Measurements from ENCODE around the gene GMEB2. TPM values are rescaled to one million over a fixed set of nuclear protein-coding genes. Genes with fewer than 3 reads are reported as not detected.
"Not testable (repeated sequence)": the region's sequence is repeated elsewhere in the genome, so short reads cannot be mapped to it uniquely, and the experiment has no call there.

The GMEB2 gene
- total RNA-seq, 1 donor from 2014 or later: 16.1 TPM

DNA sequence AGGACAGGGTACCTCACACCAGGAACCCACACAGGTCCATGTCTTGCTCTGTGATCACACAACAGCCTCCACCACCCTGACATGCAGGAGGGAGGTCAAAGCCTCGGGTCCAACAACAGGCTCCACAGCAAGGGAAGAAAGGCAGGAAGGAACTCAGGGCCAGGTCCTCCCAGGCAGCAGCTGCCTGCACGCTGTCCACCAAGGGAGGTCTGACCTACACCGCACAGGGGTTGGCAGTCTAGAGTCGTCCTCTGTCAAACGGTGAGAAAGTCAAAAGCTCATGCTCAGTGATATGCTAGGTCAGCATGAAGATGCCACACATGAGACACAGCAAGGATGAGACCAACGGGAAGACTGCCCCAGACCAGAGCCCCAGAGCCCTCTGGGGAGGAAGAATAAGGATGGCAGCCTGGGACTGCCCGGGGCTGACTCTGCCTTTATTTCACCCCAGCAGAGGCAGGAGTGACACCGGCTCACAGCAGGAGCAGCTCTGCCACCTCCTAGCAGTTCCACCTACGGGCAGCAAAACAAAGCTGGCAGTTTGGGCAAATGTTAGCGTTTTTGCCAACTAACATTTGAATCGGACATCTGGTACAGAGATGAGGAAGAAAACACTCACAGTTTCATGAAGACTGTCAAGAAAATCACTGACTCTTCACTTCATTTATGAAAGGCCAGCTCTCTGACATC is 8.5 kb downstream of the GMEB2 start:
- no peak for DNase-seq (ENCODE audit: low spot score in 2 of 2, unreplicated experiment in 2 of 2)
- TF ChIP-seq, protein P1, sequence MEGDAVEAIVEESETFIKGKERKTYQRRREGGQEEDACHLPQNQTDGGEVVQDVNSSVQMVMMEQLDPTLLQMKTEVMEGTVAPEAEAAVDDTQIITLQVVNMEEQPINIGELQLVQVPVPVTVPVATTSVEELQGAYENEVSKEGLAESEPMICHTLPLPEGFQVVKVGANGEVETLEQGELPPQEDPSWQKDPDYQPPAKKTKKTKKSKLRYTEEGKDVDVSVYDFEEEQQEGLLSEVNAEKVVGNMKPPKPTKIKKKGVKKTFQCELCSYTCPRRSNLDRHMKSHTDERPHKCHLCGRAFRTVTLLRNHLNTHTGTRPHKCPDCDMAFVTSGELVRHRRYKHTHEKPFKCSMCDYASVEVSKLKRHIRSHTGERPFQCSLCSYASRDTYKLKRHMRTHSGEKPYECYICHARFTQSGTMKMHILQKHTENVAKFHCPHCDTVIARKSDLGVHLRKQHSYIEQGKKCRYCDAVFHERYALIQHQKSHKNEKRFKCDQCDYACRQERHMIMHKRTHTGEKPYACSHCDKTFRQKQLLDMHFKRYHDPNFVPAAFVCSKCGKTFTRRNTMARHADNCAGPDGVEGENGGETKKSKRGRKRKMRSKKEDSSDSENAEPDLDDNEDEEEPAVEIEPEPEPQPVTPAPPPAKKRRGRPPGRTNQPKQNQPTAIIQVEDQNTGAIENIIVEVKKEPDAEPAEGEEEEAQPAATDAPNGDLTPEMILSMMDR (IDR thresholded peaks at IDR 0.05; ENCODE audit: unreplicated experiment): no peak
- no peaks in the 10 kb centered on the region for H3K4me1 Mint-ChIP-seq
- H3K27ac Mint-ChIP-seq: no peak overlapping the region
- H3K27me3 Mint-ChIP-seq (ENCODE audit: low read depth): no peaks in the 10 kb centered on the region
- H3K9me3 Mint-ChIP-seq: no peaks in the 10 kb centered on the region
- no peak overlapping the region for H3K4me3 Mint-ChIP-seq
- peaks cover 30% of the 10 kb centered on the region for H3K36me3 Mint-ChIP-seq

DNA sequence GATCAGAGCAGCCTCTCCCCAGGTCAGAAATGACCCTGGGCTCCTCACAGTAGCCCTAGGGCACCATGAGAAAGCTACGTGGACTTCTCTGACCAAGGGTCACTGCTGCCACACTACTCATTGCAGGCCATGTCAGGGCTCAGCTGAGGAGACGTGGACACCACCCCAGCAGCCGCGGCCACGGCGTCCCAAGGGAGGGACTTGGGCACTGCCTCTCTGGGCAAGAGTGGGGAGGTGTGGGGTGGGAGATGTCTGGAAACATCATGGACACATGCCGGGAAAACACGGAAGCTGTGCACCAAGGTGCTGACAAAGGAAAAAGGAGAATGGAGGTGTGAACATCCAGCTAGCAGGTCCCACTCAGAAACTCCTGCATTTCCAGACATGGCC is 9.0 kb downstream of the GMEB2 start:
- H3K27ac Mint-ChIP-seq: no peak overlapping the region
- no peaks in the 10 kb centered on the region for H3K27me3 Mint-ChIP-seq (ENCODE audit: low read depth)
- H3K9me3 Mint-ChIP-seq: no peaks in the 10 kb centered on the region
- peaks cover 34% of the 10 kb centered on the region for H3K36me3 Mint-ChIP-seq
- TF ChIP-seq, protein P1 (IDR thresholded peaks at IDR 0.05; ENCODE audit: unreplicated experiment): no peak
- no peak overlapping the region for H3K4me3 Mint-ChIP-seq
- H3K4me1 Mint-ChIP-seq: no peaks in the 10 kb centered on the region
- no peak for DNase-seq (ENCODE audit: low spot score in 2 of 2, unreplicated experiment in 2 of 2)

DNA sequence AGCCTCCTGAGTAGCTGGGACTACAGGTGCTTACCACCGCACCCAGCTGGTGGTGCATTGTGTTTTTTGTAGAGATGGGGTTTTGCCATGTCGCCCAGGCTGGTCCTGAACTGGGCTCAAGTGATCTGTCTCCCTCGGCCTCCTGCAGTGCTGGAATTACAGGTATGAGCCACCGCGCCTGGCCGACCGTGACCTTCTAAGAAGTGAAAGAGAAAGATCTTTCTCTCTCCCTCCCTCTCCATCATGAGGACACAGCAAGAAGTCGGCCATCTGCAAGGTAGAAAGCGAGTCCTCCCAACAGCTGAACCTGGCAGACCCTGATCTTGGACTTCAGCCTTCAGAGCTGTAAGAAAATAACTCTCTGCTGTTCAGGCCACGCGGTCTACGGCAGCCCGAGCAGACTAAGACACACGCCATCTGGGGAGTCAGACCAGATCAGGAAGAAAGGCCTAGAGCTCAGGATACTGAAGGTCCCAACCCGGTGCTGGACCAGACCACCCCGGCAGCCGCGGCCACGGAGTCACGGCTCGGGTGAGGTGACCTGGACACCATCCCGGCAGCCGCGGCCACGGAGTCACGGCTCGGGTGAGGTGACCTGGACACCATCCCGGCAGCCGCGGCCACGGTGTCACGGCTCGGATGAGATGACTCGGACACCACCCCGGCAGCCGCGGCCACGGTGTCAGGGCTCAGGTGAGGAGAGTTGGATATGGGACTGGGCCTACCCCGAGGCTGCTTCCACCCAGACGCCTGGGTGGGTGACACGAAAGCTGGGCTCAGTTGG is 9.6 kb downstream of the GMEB2 start:
- no peak overlapping the region for H3K27ac Mint-ChIP-seq
- TF ChIP-seq, protein P1 (IDR thresholded peaks at IDR 0.05; ENCODE audit: unreplicated experiment): no peak
- H3K27me3 Mint-ChIP-seq (ENCODE audit: low read depth): no peaks in the 10 kb centered on the region
- H3K4me3 Mint-ChIP-seq: no peak overlapping the region
- H3K9me3 Mint-ChIP-seq: no peaks in the 10 kb centered on the region
- peaks cover 35% of the 10 kb centered on the region for H3K36me3 Mint-ChIP-seq
- DNase-seq (ENCODE audit: low spot score in 2 of 2, unreplicated experiment in 2 of 2): no peak
- no peaks in the 10 kb centered on the region for H3K4me1 Mint-ChIP-seq

DNA sequence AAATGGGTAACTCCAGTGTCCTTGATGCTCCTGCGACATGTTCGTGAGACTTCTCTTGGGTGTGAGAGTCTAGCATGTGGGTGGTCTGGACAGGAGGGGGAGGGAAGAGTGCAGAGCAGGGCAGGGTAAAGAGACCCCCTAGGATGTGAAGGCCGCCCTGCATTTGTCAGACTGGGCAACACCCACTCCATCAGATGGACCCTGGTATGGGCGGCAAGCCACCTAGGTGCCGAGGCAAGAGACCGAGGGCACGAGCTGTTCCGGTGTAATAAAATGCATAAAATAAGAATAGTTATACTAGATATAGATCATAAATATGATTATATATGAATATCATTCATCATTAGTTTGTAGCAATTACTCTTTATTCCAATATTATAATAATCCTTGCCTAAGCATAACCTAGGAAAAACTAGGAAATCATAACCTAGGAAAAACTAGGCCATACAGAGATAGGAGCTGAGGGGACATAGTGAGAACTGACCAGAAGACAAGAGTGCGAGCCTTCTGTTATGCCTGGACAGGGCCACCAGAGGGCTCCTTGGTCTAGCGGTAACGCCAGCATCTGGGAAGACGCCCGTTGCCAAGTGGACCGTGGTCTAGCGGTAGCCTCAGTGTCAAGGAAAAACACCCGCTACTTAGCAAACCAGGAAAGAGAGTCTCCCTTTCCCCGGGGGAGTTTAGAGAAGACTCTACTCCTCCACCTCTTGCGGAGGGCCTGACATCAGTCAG is 12.9 kb downstream of the GMEB2 start:
- not testable (repeated sequence) for DNase-seq (ENCODE audit: low spot score in 2 of 2, unreplicated experiment in 2 of 2); H3K9me3 Mint-ChIP-seq; H3K27me3 Mint-ChIP-seq (ENCODE audit: low read depth); H3K4me3 Mint-ChIP-seq; H3K4me1 Mint-ChIP-seq; H3K27ac Mint-ChIP-seq
- peaks cover 37% of the 10 kb centered on the region for H3K36me3 Mint-ChIP-seq

DNA sequence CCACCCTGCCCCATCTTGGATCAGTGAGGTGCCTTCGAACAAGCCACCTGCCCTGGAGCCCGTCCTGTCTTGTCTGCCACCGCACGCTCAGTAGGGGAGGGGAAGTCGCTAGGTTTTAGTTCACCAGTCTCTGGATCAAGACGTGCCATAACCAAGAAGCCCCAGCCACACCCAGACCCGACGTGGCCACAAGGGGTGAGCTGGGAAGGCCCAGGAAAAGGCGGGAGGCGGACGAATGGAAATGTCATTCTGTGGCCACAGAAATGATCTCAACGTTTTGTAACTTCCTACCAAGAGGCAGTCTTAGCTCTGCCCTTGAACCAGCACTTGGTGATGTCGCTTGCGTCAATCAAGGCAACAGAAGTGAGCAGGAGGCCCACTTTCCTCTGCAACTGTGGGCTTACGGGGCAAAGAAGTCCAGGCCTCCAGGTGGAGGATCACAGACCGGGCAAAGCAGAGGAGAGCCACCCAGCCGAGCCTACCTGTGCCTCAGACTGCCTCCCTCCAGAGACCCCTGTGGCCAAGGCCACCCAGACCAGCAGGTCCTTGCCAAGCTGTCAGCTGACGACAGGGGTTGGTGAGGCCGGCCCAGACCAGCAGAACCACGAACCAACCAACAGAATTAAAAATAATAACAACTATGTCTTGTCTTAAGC is 14.5 kb downstream of the GMEB2 start:
- Mint-ChIP-seq H3K27me3 (ENCODE audit: low read depth) (no peaks in the 10 kb centered on the region), H3K9me3 (no peaks in the 10 kb centered on the region), H3K4me3 (no peak overlapping the region), H3K36me3 (peaks cover 32% of the 10 kb centered on the region), H3K27ac (no peak overlapping the region), H3K4me1 (no peaks in the 10 kb centered on the region)
- TF ChIP-seq, protein P1 (IDR thresholded peaks at IDR 0.05; ENCODE audit: unreplicated experiment): no peak
- no peak for DNase-seq (ENCODE audit: low spot score in 2 of 2, unreplicated experiment in 2 of 2)
